Femur (tissue), 1 donor: ENCODE measurements around the gene PDE7B.

Experiments used
- DNase-seq: peaks from one replicate; pipeline ENCODE4 v3.0.0-alpha.2; 2017

Gene PDE7B

GRCh38 chr6:135938576-135939207, 87.2 kb downstream of the PDE7B start:
- DNase-seq, result peak; percentile 81

- peak; percentile 72 for DNase-seq
These were observed 87.7 kb downstream of the PDE7B start for GRCh38 chr6:135939208-135939591.

GRCh38 chr6:135940616-135941167, 89.2 kb downstream of the PDE7B start:
- DNase-seq, result no peak

- no peak for DNase-seq
These were observed 89.9 kb downstream of the PDE7B start for GRCh38 chr6:135941275-135942025.

GRCh38 chr6:135944120-135944519, 92.6 kb downstream of the PDE7B start:
- DNase-seq, result no peak

GRCh38 chr6:135946674-135947073, 95.2 kb downstream of the PDE7B start:
- DNase-seq, result no peak

GRCh38 chr6:135950669-135951068, 99.2 kb downstream of the PDE7B start:
- no peak for DNase-seq

- DNase-seq, result no peak
These were observed 99.7 kb downstream of the PDE7B start for GRCh38 chr6:135951169-135951568.

GRCh38 chr6:135953818-135954217, 102.3 kb downstream of the PDE7B start:
- no peak for DNase-seq

GRCh38 chr6:135955099-135955498, 103.6 kb downstream of the PDE7B start:
- no peak for DNase-seq

- DNase-seq, result peak; percentile 51
These were observed 111.2 kb downstream of the PDE7B start for GRCh38 chr6:135962731-135963130.

GRCh38 chr6:135970750-135971149, 119.2 kb downstream of the PDE7B start:
- no peak for DNase-seq

- no peak for DNase-seq
These were observed 119.8 kb downstream of the PDE7B start for GRCh38 chr6:135971351-135971750.

GRCh38 chr6:135972150-135972549, 120.6 kb downstream of the PDE7B start:
- DNase-seq, result no peak

- DNase-seq, result no peak
These were observed 121.1 kb downstream of the PDE7B start for GRCh38 chr6:135972586-135972985.

GRCh38 chr6:135974426-135974825, 122.9 kb downstream of the PDE7B start:
- no peak for DNase-seq

- no peak for DNase-seq
These were observed 125.1 kb downstream of the PDE7B start for GRCh38 chr6:135976585-135976984.

- no peak for DNase-seq
These were observed 131.6 kb downstream of the PDE7B start for GRCh38 chr6:135983093-135983492.

- DNase-seq, result no peak
These were observed 132.3 kb downstream of the PDE7B start for GRCh38 chr6:135983718-135984343.

- DNase-seq, result no peak
These were observed 134.0 kb downstream of the PDE7B start for GRCh38 chr6:135985471-135985870.

GRCh38 chr6:135987226-135987625, 135.7 kb downstream of the PDE7B start:
- no peak for DNase-seq

GRCh38 chr6:135990439-135990838, 138.9 kb downstream of the PDE7B start:
- no peak for DNase-seq

GRCh38 chr6:135990855-135991464, 139.5 kb downstream of the PDE7B start:
- DNase-seq, result no peak
